GM19099 (cell line): ENCODE results near the gene CD44.

Experiments used
- POLR2A ChIP-seq: IDR thresholded peaks from 3 replicates; pipeline ENCODE4 v1.6.1; 2011; ENCODE audit warnings: low read depth; ENCODE audit not compliant: insufficient read length; ENCODE audit errors: extremely low read depth

CD44 gene

DNA sequence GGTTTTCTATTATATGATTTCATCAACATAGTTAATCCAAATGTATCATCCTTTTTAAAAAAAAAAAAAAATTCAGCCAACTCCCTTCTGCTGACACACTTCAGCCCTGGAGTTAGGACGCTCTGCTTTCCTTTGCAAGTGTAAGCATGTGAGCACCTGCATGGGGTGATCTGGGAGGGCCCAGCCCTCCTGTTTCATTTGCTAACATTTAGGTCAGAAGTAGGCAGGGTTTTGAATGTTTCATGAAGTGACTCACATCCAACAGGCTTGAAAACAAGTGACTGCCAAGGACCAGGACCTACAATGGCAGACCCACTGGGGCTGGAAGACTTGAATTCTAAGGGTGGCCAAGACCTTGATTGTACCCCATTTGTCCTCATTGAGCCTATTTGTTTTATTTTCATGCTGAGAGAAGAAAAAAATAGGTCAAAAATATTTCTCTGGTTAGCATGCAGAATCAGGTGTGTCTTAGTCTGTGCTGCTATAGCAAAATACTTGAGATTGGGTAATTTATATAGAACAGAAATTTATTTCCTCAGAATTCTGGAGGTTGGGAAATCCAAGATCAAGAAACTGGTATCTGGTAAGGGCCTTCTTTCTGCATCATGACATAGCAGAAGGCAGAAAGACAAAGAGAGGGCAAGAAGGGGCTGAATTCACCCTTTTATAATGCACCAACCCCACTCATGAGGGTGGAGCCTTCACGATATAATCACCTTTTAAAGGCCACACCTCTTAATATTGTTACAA, 137.6 kb downstream of the CD44 start:
- no peak for TF ChIP-seq POLR2A

DNA sequence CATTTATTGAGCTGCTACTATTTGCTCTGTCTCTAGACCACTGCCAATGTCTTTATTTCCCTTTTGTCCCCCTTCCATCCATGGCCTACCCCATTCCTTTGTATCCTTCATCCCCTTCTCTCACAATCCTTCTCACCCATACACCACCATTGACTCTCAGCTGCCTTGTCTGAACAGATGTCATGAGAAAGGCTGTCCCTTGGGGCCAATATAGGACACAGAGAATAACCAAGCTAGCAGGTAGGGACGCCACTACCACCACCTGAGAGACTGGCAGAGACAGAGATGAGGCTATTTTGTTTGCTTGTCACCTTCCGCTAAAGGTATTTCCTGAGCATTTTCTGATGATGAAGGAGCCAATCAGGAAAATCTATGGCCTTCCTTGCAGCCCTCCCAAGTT, 138.9 kb downstream of the CD44 start:
- TF ChIP-seq POLR2A: no peak

DNA sequence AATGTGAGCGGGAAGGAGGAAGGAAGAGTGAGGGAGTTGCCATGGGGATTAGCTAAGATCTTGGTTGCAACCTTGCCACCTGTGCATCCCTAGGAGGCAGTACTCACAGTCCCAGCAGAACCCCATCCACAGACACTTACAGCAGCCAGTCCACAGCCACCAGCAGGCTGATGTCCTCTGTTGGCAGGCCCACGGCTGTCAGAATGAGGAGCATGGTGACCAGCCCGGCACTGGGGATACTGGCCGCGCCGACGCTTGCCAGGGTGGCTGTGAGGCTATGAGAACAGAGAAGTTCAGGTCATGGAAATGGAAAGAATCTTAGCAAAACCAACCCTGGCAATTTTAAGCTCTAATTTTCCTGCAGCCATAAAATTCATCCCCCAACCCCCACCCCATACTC, 141.8 kb downstream of the CD44 start:
- TF ChIP-seq POLR2A: no peak

DNA sequence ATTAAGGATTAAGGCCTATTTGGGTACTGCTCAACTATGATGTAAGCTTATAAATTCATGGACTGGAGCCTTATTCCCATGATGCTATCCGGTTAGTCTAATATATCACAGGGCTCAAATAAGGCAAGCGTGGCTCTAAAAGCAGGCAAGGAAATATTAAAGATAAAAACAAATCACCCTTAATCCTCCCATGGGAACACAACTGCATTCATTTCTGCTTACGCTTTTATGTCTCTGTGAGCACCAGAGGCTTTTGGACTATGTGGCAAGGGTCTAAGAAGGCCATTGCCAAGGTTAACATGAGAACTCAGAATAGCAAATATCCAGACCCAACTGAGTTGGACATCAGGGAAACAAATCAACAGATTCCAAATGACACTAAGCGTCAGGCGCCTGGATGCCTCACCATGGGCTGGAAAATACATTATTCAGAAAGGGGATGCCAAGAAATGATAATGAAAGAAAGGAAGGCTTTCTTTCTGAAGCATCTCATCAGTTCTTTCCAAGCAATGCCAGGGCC, 142.3 kb downstream of the CD44 start:
- TF ChIP-seq POLR2A: no peak
